H9 (cell line): ENCODE measurements around the gene ZNF428. TPM values are rescaled to one million over a fixed set of nuclear protein-coding genes. Genes with fewer than 3 reads are reported as not detected.

ENCODE experiments used
- DNase-seq: peaks from one replicate; pipeline ENCODE4 v3.0.0-alpha.2; 2017
- H2AFZ ChIP-seq: one replicate; pipeline ENCODE4 v1.6.1; 2013; ENCODE audit warnings: mild to moderate bottlenecking, low read length, control low read depth, moderate library complexity
- H2AK5ac ChIP-seq: 2 replicates; pipeline ENCODE4 v1.6.1; 2013; ENCODE audit warnings: low read length, control low read depth, mixed read lengths; ENCODE audit not compliant: insufficient read length
- H2BK120ac ChIP-seq: one replicate; pipeline ENCODE4 v1.6.1; 2013; ENCODE audit warnings: low read depth, mild to moderate bottlenecking, low read length, control low read depth, inconsistent platforms; ENCODE audit not compliant: poor library complexity, severe bottlenecking
- H2BK12ac ChIP-seq: 2 replicates; pipeline ENCODE4 v1.6.1; 2013; ENCODE audit warnings: low read length, control low read depth, mixed read lengths, low read depth; ENCODE audit not compliant: insufficient read length
- H2BK15ac ChIP-seq: 2 replicates; pipeline ENCODE4 v1.6.1; 2013; ENCODE audit warnings: low read depth, low read length, control low read depth
- H2BK20ac ChIP-seq: one replicate; pipeline ENCODE4 v1.6.1; 2013; ENCODE audit warnings: low read depth, mild to moderate bottlenecking, low read length, control low read depth, inconsistent platforms; ENCODE audit not compliant: poor library complexity, severe bottlenecking
- H2BK5ac ChIP-seq: 2 replicates; pipeline ENCODE4 v1.6.1; 2013; ENCODE audit warnings: low read length, control low read depth, mixed read lengths; ENCODE audit not compliant: insufficient read length
- H3K14ac ChIP-seq: 2 replicates; pipeline ENCODE4 v1.6.1; 2013; ENCODE audit warnings: low read length, control low read depth; ENCODE audit not compliant: insufficient read depth
- H3K18ac ChIP-seq: 2 replicates; pipeline ENCODE4 v1.6.1; 2013; ENCODE audit warnings: low read depth, mild to moderate bottlenecking, mixed read lengths, low read length, control low read depth; ENCODE audit not compliant: insufficient read length
- H3K23ac ChIP-seq: 2 replicates; pipeline ENCODE4 v1.6.1; 2013; ENCODE audit warnings: low read length, control low read depth, mixed read lengths, low read depth; ENCODE audit not compliant: insufficient read length
- H3K23me2 ChIP-seq: 2 replicates; pipeline ENCODE4 v1.6.1; 2013; ENCODE audit warnings: low read depth, mild to moderate bottlenecking, mixed read lengths, low read length, control low read depth; ENCODE audit not compliant: insufficient read length, poor library complexity, severe bottlenecking
- H3K27ac ChIP-seq: 2 replicates; pipeline ENCODE4 v1.5.1; 2013; ENCODE audit warnings: low read length, control low read depth, mixed read lengths, low read depth; ENCODE audit not compliant: insufficient read length
- H3K27me3 ChIP-seq: 2 replicates; pipeline ENCODE4 v1.6.1; 2013; ENCODE audit warnings: low read length, control low read depth, inconsistent platforms; ENCODE audit not compliant: insufficient read depth
- H3K4ac ChIP-seq: 2 replicates; pipeline ENCODE4 v1.6.1; 2013; ENCODE audit warnings: low read depth, mild to moderate bottlenecking, control low read depth, inconsistent platforms, low read length, moderate library complexity
- H3K4me1 ChIP-seq: 2 replicates; pipeline ENCODE4 v1.6.1; 2013; ENCODE audit warnings: low read length, control low read depth, inconsistent platforms; ENCODE audit not compliant: insufficient read depth
- H3K4me2 ChIP-seq: 2 replicates; pipeline ENCODE4 v1.6.1; 2013; ENCODE audit warnings: low read length, control low read depth, mixed read lengths; ENCODE audit not compliant: insufficient read length, insufficient read depth
- H3K56ac ChIP-seq: 2 replicates; pipeline ENCODE4 v1.6.1; 2013; ENCODE audit warnings: low read depth, mild to moderate bottlenecking, mixed read lengths, low read length, control low read depth; ENCODE audit not compliant: insufficient read length
- H3K79me1 ChIP-seq: 2 replicates; pipeline ENCODE4 v1.6.1; 2013; ENCODE audit warnings: low read depth, mild to moderate bottlenecking, moderate library complexity, low read length, control low read depth, inconsistent platforms; ENCODE audit not compliant: insufficient read depth, poor library complexity, severe bottlenecking
- H3K79me2 ChIP-seq: 2 replicates; pipeline ENCODE4 v1.6.1; 2013; ENCODE audit warnings: low read length, control low read depth, inconsistent platforms; ENCODE audit not compliant: insufficient read depth
- H3K9ac ChIP-seq: 2 replicates; pipeline ENCODE4 v1.6.1; 2013; ENCODE audit warnings: low read length, control low read depth, mixed read lengths; ENCODE audit not compliant: insufficient read length; ENCODE audit errors: extremely low read depth
- H3K9me3 ChIP-seq: one replicate; pipeline ENCODE4 v1.6.1; 2013; ENCODE audit warnings: low read depth, low read length, inconsistent platforms; ENCODE audit not compliant: control insufficient read depth
- H3T11ph ChIP-seq: one replicate; pipeline ENCODE4 v1.6.1; 2013; ENCODE audit warnings: mild to moderate bottlenecking, low read length, control low read depth, inconsistent platforms
- H4K20me1 ChIP-seq: one replicate; pipeline ENCODE4 v1.6.1; 2013; ENCODE audit not compliant: control insufficient read depth, insufficient read length, insufficient read depth
- H4K5ac ChIP-seq: 2 replicates; pipeline ENCODE4 v1.6.1; 2013; ENCODE audit warnings: low read depth, mild to moderate bottlenecking, mixed read lengths, low read length, control low read depth; ENCODE audit not compliant: insufficient read length
- H4K8ac ChIP-seq: replicated peaks from 2 replicates; pipeline ENCODE4 v1.6.1; 2013; ENCODE audit warnings: low read length, control low read depth, mixed read lengths, low read depth; ENCODE audit not compliant: insufficient read length
- H4K91ac ChIP-seq: 2 replicates; pipeline ENCODE4 v1.6.1; 2013; ENCODE audit warnings: low read depth, mild to moderate bottlenecking, moderate library complexity, mixed read lengths, low read length, control low read depth; ENCODE audit not compliant: insufficient read length
- H3K27ac Mint-ChIP-seq, 3 experiments: 2 replicates in 2 of 3; 3 replicates in 1 of 3; pipeline ENCODE4 v1.8.0; 2020 to 2021; ENCODE audit warnings: mixed read lengths in 3 of 3, mild to moderate bottlenecking in 1 of 3, moderate library complexity in 1 of 3
- H3K27me3 Mint-ChIP-seq: 2 replicates; pipeline ENCODE4 v1.8.0; 2021; ENCODE audit warnings: low read depth, mild to moderate bottlenecking, moderate library complexity, mixed read lengths
- H3K36me3 Mint-ChIP-seq, 3 experiments: 2 replicates in 2 of 3; 3 replicates in 1 of 3; pipeline ENCODE4 v1.8.0; 2020 to 2021; ENCODE audit warnings: low read depth in 3 of 3, mixed read lengths in 3 of 3; ENCODE audit not compliant: insufficient read depth in 1 of 3
- H3K4me1 Mint-ChIP-seq, 2 experiments: 2 replicates each; pipeline ENCODE4 v1.8.0; 2020; ENCODE audit warnings: mixed read lengths in 2 of 2
- H3K4me3 Mint-ChIP-seq, 2 experiments: 2 replicates in 1 of 2; 3 replicates in 1 of 2; pipeline ENCODE4 v1.8.0; 2020 to 2021; ENCODE audit warnings: mild to moderate bottlenecking in 2 of 2, mixed read lengths in 2 of 2, moderate library complexity in 1 of 2
- H3K9me3 Mint-ChIP-seq, 2 experiments: 2 replicates in 1 of 2; 3 replicates in 1 of 2; pipeline ENCODE4 v1.8.0; 2020; ENCODE audit warnings: mild to moderate bottlenecking in 2 of 2, mixed read lengths in 2 of 2, moderate library complexity in 1 of 2
- WGBS: extraction: QIAGEN DNeasy Blood & Tissue Kit; methylation state at CpG from one replicate; pipeline ENCODE4 v1.1.7; 2013; ENCODE audit warnings: missing lambda C conversion rate, low lambda C conversion rate, mixed read lengths; ENCODE audit not compliant: insufficient read length; ENCODE audit errors: extremely low coverage; 5-methylcytosine and 5-hydroxymethylcytosine counted together
- total RNA-seq: library from RNA; stranded (reverse); gene quantifications from 2 replicates; pipeline ENCODE4 v1.2.1, GENCODE V29; 2021
- TF ChIP-seq, protein P1 (sequence below): fragments of 200-600 bp; sonication (generic); conservative IDR thresholded peaks from 3 replicates; pipeline ENCODE4 v1.8.0; 2021; ENCODE audit warnings: antibody characterized with exemption, mild to moderate bottlenecking

The ZNF428 gene
- total RNA-seq, 1 experiment from 2014 or later: 30.3 TPM

DNA sequence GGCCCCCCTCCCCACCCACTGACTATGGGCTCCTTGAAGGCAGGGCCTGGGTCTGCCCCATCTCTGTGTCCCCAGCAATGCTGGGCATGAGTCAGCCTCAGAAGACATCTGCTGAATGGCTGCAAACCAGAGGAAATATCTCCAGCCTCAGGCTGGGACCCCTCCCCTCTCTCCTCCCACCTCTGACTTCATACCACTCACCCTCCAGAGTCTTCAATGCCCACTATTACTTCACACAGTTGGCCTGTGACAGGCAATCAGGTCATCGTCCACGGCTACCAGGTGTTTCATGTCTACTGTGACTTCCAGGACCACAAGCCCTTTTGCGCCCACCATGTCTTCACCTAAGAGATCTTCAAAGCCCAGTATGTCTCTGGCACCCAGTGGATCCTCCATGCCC is 7.6 kb downstream of the ZNF428 start, which contains the start of gene SRRM5:
Gene SRRM5 (plus strand): TSS at position 301 of the 400 bp plus-strand sequence. CDS start 34 bp downstream, at position 335.
- TF ChIP-seq, protein P1, sequence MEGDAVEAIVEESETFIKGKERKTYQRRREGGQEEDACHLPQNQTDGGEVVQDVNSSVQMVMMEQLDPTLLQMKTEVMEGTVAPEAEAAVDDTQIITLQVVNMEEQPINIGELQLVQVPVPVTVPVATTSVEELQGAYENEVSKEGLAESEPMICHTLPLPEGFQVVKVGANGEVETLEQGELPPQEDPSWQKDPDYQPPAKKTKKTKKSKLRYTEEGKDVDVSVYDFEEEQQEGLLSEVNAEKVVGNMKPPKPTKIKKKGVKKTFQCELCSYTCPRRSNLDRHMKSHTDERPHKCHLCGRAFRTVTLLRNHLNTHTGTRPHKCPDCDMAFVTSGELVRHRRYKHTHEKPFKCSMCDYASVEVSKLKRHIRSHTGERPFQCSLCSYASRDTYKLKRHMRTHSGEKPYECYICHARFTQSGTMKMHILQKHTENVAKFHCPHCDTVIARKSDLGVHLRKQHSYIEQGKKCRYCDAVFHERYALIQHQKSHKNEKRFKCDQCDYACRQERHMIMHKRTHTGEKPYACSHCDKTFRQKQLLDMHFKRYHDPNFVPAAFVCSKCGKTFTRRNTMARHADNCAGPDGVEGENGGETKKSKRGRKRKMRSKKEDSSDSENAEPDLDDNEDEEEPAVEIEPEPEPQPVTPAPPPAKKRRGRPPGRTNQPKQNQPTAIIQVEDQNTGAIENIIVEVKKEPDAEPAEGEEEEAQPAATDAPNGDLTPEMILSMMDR: no peak
- Mint-ChIP-seq H3K4me1 (peaks cover 7 to 8% of the 10 kb centered on the region in 2 experiments), H3K27me3 (no peaks in the 10 kb centered on the region; the same call in 1 of the 2 replicates), H3K36me3 (peaks cover 33 to 44% (median 42%) of the 10 kb centered on the region in 3 experiments), H3K27ac (peak within 1 kb of the TSS in 2 of 3 experiments; percentile 36 to 89; a peak in 3 of 7 replicates), H3K9me3 (peaks cover 3% of the 10 kb centered on the region in 2 experiments; a peak in 4 of 5 replicates), H3K4me3 (peak within 1 kb of the TSS in 1 of 2 experiments; percentile 10; a peak in 1 of 5 replicates)
- Histone ChIP-seq H4K8ac (no peak within 1 kb of the TSS), H2BK120ac (no peak within 1 kb of the TSS), H3K56ac (no peak within 1 kb of the TSS), H2BK20ac (no peak within 1 kb of the TSS), H3K79me2 (no peaks in the 10 kb centered on the region), H3K23me2 (no peaks in the 10 kb centered on the region), H3K9me3 (no peaks in the 10 kb centered on the region), H3K79me1 (no peaks in the 10 kb centered on the region), H3K4ac (no peak within 1 kb of the TSS), H4K91ac (no peak within 1 kb of the TSS), H2AFZ (no peak within 1 kb of the TSS), H3K18ac (no peak within 1 kb of the TSS), H3K14ac (no peak within 1 kb of the TSS; the same call in 1 of the 2 replicates), H3K4me2 (no peak within 1 kb of the TSS), H3K23ac (no peak within 1 kb of the TSS), H4K5ac (no peak within 1 kb of the TSS), H2AK5ac (no peak within 1 kb of the TSS), H3K27me3 (no peaks in the 10 kb centered on the region), H2BK15ac (no peak within 1 kb of the TSS), H4K20me1 (no peaks in the 10 kb centered on the region), H3K4me1 (no peaks in the 10 kb centered on the region), H3T11ph (no peak within 1 kb of the TSS), H3K9ac (no peak within 1 kb of the TSS), H2BK12ac (no peak within 1 kb of the TSS), H2BK5ac (no peak within 1 kb of the TSS), H3K27ac (no peak within 1 kb of the TSS)
- no CpG with 5 or more reads among the region's 3 CpGs for WGBS
- no peak for DNase-seq
